Measurements from ENCODE around the gene CTNNA1. TPM values are rescaled to one million over a fixed set of nuclear protein-coding genes. Genes with fewer than 3 reads are reported as not detected.
"Not testable (repeated sequence)": the region's sequence is repeated elsewhere in the genome, so short reads cannot be mapped to it uniquely, and the experiment has no call there.

CTNNA1 gene
- total RNA-seq, 2 experiments from 2014 or later: 36.8 to 43.0 TPM

DNA sequence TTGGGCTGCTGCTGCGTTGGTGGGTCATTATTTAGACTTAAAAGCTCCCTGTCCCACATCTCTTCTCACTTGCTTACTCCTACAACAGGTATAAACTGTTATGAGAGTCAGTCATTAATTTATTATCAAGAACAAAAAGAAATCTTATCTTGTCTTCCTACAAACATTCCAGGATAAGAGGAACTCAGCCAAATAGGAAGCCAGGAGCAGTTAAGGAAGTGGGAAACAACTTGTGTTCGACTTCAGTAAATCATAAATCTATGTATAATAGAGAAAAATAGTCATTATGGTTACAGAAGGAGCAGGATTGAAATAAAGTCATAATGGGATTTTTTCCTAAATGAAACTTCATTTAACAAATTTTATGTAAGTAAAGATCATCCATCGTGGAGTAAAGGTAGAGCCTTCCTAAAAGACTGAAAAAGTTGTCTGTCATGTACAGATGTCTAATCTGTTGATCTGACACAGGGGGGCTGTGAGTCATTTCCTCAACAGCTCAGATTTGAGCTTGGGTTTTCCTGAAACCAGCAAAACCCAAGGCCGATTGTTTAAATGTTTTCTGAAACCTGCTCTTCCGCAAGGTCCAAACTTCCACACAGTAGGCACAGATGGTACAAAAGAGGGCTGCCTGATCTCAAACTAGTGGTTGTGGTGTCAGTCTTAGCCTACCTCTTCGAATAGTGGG is 147.2 kb downstream of the CTNNA1 start:
- intact Hi-C loops (cut with micrococcal nuclease): no loop called here
- peak; percentile 47 for DNase-seq
- peaks cover 10% of the 10 kb centered on the region for H3K27me3 Mint-ChIP-seq (ENCODE audit: low read depth)
- CTCF ChIA-PET: no interaction called here
- H3K36me3 Mint-ChIP-seq (ENCODE audit: low read depth): peaks cover 2% of the 10 kb centered on the region
- H3K9me3 Mint-ChIP-seq: no peaks in the 10 kb centered on the region
- peaks cover 10% of the 10 kb centered on the region for H3K4me1 Mint-ChIP-seq (ENCODE audit: low read depth)
- no peak overlapping the region for H3K4me3 Mint-ChIP-seq
- no peak overlapping the region for H3K27ac Mint-ChIP-seq

DNA sequence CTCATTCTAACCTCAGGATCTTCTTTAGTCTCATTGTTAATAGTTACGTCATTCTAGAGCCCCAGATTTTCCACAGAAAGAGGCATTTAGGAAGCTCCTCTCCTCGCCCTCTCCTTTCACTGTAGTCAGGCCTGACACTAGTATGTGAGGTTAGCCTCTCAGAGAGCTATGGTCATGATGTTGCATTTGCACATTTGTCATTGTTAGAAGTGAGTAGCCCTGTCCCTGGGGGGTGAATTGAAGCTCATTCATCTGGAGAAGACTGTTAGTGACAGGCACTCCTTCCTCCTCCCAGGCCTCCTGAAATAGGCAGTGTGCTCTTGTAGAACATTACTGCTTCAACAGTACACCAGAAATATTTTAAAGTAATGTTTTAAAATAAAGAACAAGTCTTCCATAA is 148.5 kb downstream of the CTNNA1 start:
- DNase-seq: no peak
- intact Hi-C loops (cut with micrococcal nuclease): no loop called here
- Mint-ChIP-seq H3K27ac (no peak overlapping the region), H3K27me3 (ENCODE audit: low read depth) (peaks cover 7% of the 10 kb centered on the region), H3K36me3 (ENCODE audit: low read depth) (peaks cover 2% of the 10 kb centered on the region), H3K4me3 (no peak overlapping the region), H3K9me3 (no peaks in the 10 kb centered on the region), H3K4me1 (ENCODE audit: low read depth) (peaks cover 10% of the 10 kb centered on the region)
- CTCF ChIA-PET: no interaction called here

DNA sequence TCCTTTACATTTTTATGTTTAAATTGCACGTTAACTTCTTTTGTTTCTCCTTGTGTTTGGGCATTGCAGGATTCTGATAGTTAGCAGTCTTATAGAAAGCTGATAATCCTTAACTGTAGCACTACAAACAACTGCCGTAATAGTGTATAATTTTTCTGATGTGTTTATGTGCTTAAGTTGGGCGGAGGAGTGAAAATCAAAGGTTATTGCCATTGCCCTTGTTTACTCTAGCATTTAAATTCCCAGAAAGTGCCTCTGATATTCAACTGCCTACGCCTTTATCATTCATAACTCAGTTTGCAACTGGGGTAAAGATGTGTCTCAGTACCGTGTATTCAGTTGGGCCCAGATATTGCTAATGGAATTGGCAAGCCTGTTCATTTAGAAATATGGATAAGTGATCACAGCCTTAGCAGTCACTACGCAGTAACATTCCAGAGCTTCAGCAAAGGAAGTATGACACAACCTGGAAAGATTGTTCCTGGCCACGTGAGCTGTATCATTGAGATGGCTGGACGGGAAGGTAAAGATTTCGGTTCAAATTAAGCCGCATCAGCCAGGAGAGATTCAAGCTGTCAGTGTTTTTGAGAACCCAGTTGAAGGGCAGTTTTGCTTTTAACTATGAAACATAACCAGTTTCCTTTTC is 150.0 kb downstream of the CTNNA1 start:
- H3K27ac Mint-ChIP-seq: no peak overlapping the region
- H3K9me3 Mint-ChIP-seq: no peaks in the 10 kb centered on the region
- H3K27me3 Mint-ChIP-seq (ENCODE audit: low read depth): peaks cover 4% of the 10 kb centered on the region
- DNase-seq: no peak
- H3K4me1 Mint-ChIP-seq (ENCODE audit: low read depth): peaks cover 10% of the 10 kb centered on the region
- CTCF ChIA-PET: no interaction called here
- intact Hi-C loops (cut with micrococcal nuclease): no loop called here
- peaks cover 2% of the 10 kb centered on the region for H3K36me3 Mint-ChIP-seq (ENCODE audit: low read depth)
- no peak overlapping the region for H3K4me3 Mint-ChIP-seq

DNA sequence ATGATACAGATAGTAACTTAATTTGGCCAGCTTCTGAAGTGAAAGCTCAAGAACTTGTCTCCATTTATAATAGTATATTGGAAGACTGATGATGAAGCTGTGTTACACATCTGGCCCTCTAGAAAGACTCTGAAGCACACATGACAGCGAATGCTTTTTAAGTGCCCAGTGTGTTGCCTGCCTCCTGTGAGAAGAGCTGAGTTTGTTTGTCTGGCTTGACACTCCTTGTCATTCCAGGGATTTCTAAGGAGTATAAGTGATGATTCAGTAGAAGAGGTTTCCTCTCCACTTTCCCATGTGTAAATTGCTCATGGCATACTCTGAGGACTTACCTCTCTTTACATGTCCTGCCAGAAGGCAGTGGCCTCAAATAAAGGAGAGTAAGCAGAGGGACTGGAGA is 152.3 kb downstream of the CTNNA1 start:
- H3K36me3 Mint-ChIP-seq (ENCODE audit: low read depth): peaks cover 2% of the 10 kb centered on the region
- no peak for DNase-seq
- H3K4me1 Mint-ChIP-seq (ENCODE audit: low read depth): peaks cover 6% of the 10 kb centered on the region
- H3K9me3 Mint-ChIP-seq: no peaks in the 10 kb centered on the region
- H3K4me3 Mint-ChIP-seq: no peak overlapping the region
- intact Hi-C loops (cut with micrococcal nuclease): no loop called here
- H3K27me3 Mint-ChIP-seq (ENCODE audit: low read depth): peaks cover 2% of the 10 kb centered on the region
- CTCF ChIA-PET: no interaction called here
- no peak overlapping the region for H3K27ac Mint-ChIP-seq

DNA sequence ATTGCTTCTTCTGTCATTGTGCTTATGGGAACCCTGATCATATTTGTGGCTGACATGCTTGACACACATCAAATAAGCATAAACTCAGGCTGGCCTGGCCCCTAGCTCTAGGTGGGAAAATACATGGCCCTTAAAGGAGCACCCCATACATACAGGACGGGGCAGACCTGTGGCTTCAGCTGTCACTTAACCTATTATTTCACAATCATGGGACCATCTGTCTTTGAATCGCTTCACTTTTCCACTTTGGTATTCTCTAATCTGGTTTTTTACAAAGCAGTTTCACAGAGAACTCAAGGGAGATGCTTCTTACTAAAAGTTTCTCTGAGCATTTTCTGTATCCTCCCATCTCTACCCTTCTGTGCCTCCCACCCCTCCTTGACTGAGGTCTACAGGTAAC is 156.5 kb downstream of the CTNNA1 start:
- no peaks in the 10 kb centered on the region for H3K4me1 Mint-ChIP-seq (ENCODE audit: low read depth)
- intact Hi-C loops (cut with micrococcal nuclease): no loop called here

DNA sequence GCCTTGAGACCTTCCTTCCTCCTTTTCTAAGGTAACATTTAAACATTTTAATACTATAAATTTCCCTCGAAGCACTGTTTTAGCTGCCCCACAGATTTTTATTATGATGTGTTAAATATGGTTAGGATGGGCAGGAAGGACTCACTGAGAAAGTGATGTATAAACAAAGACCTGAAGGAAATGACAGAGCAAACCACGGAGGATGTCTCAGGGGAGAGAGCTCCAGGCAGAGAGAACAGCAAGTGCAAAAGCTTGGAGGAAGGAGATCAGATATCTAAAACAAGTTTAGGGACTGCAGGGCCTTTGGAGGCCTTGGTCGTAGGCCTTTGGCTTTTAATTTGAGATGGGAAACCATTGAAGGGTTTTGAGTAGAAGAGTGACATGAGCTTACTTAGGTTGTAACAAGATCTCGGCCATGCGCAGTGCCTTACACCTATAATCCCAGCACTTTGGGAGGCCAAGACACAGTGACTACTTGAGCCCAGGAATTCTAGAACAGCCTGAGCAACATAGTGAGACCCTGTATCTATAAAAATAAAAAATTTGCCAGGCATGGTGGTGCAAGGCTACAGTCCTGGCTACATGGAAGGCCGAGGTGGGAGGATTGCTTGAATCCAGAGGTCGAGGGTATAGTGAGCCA is 157.4 kb downstream of the CTNNA1 start:
- intact Hi-C loops (cut with micrococcal nuclease): no loop called here
- CTCF ChIA-PET: no interaction called here
- H3K27ac Mint-ChIP-seq: no peak overlapping the region

More for the DNA sequence above, 156.5 kb downstream of the CTNNA1 start:
- no peaks in the 10 kb centered on the region for H3K36me3 Mint-ChIP-seq (ENCODE audit: low read depth)
- CTCF ChIA-PET: no interaction called here
- no peak overlapping the region for H3K4me3 Mint-ChIP-seq
- DNase-seq: no peak
- H3K27me3 Mint-ChIP-seq (ENCODE audit: low read depth): no peaks in the 10 kb centered on the region
- H3K9me3 Mint-ChIP-seq: no peaks in the 10 kb centered on the region
- H3K27ac Mint-ChIP-seq: no peak overlapping the region

DNA sequence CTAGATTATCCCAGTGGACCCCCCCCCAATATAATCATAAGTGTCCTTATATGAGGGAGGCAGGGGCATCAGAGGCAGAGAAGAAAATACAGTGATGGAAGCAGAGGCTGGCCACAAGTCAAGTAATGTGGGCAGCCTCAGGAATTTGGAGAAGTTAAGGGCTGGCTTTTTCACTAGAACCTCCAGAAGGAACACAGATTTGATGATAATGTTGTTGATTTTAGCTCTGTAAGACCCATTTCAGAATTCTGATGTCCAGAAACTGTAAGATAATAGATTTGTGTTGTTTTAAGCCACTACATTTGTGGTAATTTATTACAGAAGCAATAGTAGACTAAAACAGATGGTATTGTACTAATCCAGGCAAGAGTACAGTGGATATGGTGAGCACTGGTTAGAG is 158.2 kb downstream of the CTNNA1 start:
- Mint-ChIP-seq H3K4me3 (no peak overlapping the region), H3K9me3 (no peaks in the 10 kb centered on the region), H3K36me3 (ENCODE audit: low read depth) (no peaks in the 10 kb centered on the region), H3K27ac (no peak overlapping the region), H3K4me1 (ENCODE audit: low read depth) (no peaks in the 10 kb centered on the region), H3K27me3 (ENCODE audit: low read depth) (no peaks in the 10 kb centered on the region)
- intact Hi-C loops (cut with micrococcal nuclease): no loop called here
- CTCF ChIA-PET: no interaction called here
- DNase-seq: no peak

More for the DNA sequence above, 157.4 kb downstream of the CTNNA1 start:
- no peaks in the 10 kb centered on the region for H3K4me1 Mint-ChIP-seq (ENCODE audit: low read depth)
- no peak overlapping the region for H3K4me3 Mint-ChIP-seq
- no peaks in the 10 kb centered on the region for H3K27me3 Mint-ChIP-seq (ENCODE audit: low read depth)
- no peaks in the 10 kb centered on the region for H3K36me3 Mint-ChIP-seq (ENCODE audit: low read depth)
- no peaks in the 10 kb centered on the region for H3K9me3 Mint-ChIP-seq
- DNase-seq: no peak

DNA sequence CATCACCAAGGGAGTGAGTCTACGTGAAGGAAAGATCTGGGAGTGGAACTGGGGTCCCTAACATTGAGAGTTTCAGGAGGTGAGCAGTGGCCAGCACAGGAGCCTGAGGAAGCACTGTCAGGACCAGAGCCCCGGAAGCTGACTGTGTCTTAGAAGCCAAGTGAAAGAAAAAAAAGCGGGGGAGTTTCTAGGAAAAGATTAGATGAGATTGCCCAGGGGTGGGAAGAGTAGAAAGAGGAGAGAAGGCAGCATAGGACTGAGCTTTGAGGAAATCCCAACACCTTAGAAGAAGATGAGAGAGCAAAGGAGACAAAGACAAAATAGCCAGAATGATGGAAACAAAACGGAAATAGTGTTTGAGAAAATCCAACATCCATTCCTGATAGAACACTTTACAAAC is 158.9 kb downstream of the CTNNA1 start:
- Mint-ChIP-seq H3K4me1 (ENCODE audit: low read depth) (no peaks in the 10 kb centered on the region), H3K27me3 (ENCODE audit: low read depth) (no peaks in the 10 kb centered on the region), H3K36me3 (ENCODE audit: low read depth) (no peaks in the 10 kb centered on the region), H3K4me3 (no peak overlapping the region), H3K9me3 (no peaks in the 10 kb centered on the region), H3K27ac (no peak overlapping the region)
- intact Hi-C loops (cut with micrococcal nuclease): no loop called here
- CTCF ChIA-PET: no interaction called here
- DNase-seq: no peak

DNA sequence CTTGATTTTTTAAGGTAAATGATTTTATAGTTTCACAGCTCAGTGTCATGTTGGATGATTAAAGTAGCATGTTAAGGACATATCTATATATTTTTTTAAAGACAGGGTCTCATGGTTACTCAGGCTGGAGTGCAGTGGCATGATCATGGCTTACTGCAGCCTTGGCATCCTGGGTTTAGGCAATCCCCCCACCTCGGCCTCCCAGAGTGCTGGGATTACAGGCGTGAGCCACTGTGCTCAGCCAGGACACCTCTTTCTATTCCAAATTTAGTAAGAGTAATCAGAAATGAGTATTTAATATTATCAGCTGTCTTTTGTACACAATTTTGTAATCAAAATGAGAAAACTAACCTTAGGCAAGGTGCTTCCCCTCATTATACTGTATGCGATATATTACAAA is 160.5 kb downstream of the CTNNA1 start:
- Mint-ChIP-seq H3K9me3 (no peaks in the 10 kb centered on the region), H3K4me3 (no peak overlapping the region), H3K36me3 (ENCODE audit: low read depth) (no peaks in the 10 kb centered on the region), H3K27me3 (ENCODE audit: low read depth) (no peaks in the 10 kb centered on the region), H3K4me1 (ENCODE audit: low read depth) (no peaks in the 10 kb centered on the region), H3K27ac (no peak overlapping the region)
- intact Hi-C loops (cut with micrococcal nuclease): no loop called here
- CTCF ChIA-PET: no interaction called here
- no peak for DNase-seq

DNA sequence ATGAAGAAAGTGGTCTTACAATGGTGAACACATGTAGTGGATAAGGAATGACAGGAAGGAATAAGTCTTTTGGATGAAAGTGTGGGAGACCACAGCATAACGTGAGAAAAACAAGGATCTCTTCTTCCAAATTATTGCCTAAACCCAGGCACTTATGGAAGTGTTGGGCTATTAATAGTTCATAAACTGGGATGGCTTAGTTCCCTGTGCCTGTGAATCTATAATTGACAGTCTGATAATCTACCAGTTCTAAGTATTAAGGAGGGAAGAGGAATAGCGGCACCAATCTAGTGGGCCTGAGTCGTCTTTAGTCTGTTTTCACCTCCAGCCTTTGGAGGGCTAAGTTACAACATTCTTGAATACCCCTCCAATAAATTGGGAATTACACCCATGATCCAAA is 161.1 kb downstream of the CTNNA1 start:
- Mint-ChIP-seq H3K27me3 (ENCODE audit: low read depth) (no peaks in the 10 kb centered on the region), H3K4me3 (no peak overlapping the region), H3K4me1 (ENCODE audit: low read depth) (no peaks in the 10 kb centered on the region), H3K27ac (no peak overlapping the region), H3K36me3 (ENCODE audit: low read depth) (no peaks in the 10 kb centered on the region), H3K9me3 (no peaks in the 10 kb centered on the region)
- intact Hi-C loops (cut with micrococcal nuclease): no loop called here
- CTCF ChIA-PET: no interaction called here
- DNase-seq: no peak

DNA sequence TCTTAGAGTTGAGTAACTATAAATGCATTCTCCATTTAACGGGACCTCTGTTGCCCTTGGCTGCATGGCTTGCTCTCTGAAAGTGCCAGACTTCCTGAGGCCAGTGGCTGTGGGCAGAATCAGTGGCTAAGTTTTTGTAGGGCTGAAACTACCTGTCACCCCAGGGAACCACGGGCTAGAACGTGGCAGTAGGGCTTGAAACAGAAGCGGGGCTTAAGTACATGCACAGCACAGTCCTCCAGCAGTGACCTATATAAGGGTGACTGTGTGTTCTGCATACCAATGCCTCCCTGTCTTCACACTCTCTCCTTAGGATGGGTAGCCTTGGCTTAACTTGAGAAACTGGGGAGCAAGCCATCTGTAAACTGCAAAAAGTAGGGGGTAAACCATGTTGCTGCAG is 165.5 kb downstream of the CTNNA1 start:
- Mint-ChIP-seq H3K4me1 (ENCODE audit: low read depth) (no peaks in the 10 kb centered on the region), H3K27me3 (ENCODE audit: low read depth) (no peaks in the 10 kb centered on the region), H3K9me3 (no peaks in the 10 kb centered on the region), H3K27ac (no peak overlapping the region), H3K36me3 (ENCODE audit: low read depth) (no peaks in the 10 kb centered on the region), H3K4me3 (no peak overlapping the region)
- intact Hi-C loops (cut with micrococcal nuclease): no loop called here
- CTCF ChIA-PET: no interaction called here
- no peak for DNase-seq

DNA sequence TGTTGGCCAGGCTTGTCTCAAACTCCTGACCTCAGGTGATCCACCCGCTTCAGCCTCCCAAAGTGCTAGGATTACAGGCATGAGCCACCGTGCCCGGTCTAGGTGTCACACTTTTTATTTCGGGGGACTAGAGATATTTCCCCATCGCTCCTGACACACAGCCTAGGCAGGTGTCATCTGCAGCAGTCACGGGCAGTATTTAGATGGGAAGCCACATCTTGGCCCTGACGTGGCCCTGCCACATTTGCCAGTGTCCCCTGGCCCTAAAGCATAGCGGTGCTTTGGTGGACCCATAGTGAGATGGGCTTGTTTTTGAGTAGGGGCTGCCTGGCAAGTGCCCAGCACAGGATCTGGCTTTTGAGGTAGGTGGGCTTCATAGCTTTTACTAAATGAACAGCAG is 167.0 kb downstream of the CTNNA1 start:
- Mint-ChIP-seq H3K4me3 (no peak overlapping the region), H3K27ac (no peak overlapping the region), H3K36me3 (ENCODE audit: low read depth) (no peaks in the 10 kb centered on the region), H3K9me3 (no peaks in the 10 kb centered on the region), H3K27me3 (ENCODE audit: low read depth) (no peaks in the 10 kb centered on the region), H3K4me1 (ENCODE audit: low read depth) (no peaks in the 10 kb centered on the region)
- CTCF ChIA-PET: no interaction called here
- intact Hi-C loops (cut with micrococcal nuclease): no loop called here
- DNase-seq: no peak

DNA sequence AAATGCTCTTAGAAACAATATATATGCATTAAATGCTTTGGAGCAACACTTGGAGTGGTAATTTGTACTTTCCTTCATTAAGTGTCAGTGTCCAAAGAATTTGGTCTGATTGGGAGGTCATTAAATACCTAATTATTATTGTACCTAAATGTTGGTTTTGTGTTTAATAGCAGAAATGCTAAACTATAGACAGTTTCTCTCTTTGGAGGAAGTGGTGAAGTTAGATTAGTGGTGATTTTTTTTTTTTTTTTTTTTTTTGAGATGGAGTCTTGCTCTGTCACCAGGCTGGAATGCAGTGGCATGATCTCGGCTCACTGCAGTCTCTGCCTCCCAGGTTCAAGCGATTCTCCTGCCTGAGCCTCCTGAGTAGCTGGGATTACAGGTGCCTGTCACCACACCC is 168.1 kb downstream of the CTNNA1 start:
- H3K9me3 Mint-ChIP-seq; intact Hi-C loops (cut with micrococcal nuclease); DNase-seq; CTCF ChIA-PET; H3K4me3 Mint-ChIP-seq; H3K36me3 Mint-ChIP-seq (ENCODE audit: low read depth); H3K27me3 Mint-ChIP-seq (ENCODE audit: low read depth); H3K27ac Mint-ChIP-seq; H3K4me1 Mint-ChIP-seq (ENCODE audit: low read depth): not testable (repeated sequence)
